OCI-M1 (cell line): ENCODE data around the gene MSL3.

Experiments used
- DNase-seq: peaks from one replicate; lab custom pipeline; 2025; lab: John Stamatoyannopoulos, UW

The MSL3 gene

DNA sequence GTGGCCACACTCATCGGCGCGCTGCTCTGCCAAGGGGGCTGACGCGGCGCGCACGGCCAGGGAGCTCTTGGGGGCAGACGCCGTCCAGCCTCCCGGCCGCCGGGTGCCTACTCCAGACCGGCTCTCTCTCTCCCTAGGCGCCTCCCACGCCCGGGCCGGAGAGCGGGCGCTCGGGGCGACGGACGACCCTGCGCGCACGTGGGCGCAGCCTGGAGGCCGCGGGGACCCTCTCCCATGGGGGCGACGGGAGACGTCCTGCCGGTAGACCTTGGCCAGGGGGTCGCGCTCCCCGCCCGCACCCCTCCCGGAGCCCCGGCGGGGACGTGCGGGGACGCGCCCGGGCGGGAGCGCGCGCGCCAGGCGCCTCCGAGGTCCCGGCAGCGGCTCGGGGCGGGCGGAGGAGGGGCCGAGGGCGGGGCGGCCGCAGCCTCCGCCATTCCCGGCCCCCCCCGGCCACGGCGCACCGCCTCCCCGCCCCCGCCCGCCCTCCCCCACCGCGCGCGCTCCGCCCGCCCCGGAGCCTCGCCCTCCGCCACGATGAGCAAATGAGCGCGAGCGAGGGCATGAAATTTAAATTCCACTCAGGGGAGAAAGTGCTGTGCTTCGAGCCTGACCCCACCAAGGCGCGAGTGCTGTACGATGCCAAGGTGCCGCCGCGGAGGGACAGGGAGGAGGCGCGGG is at the start of gene MSL3:
TSS of gene MSL3 (plus strand) at position 519 of the 681 bp plus-strand sequence. CDS start at position 546, 27 bp downstream.
- DNase-seq = peak; percentile 53

- DNase-seq = no peak
Observed at GRCh38 chrX:11722304-11722703, 35.7 kb upstream of the MSL3 start.

GRCh38 chrX:11724122-11725017 is 33.7 kb upstream of the MSL3 start:
- DNase-seq = peak; percentile 46

- DNase-seq = no peak
Observed at GRCh38 chrX:11725631-11726442, 32.2 kb upstream of the MSL3 start.

GRCh38 chrX:11728556-11728955 is 29.5 kb upstream of the MSL3 start:
- DNase-seq = peak; percentile 0

DNA sequence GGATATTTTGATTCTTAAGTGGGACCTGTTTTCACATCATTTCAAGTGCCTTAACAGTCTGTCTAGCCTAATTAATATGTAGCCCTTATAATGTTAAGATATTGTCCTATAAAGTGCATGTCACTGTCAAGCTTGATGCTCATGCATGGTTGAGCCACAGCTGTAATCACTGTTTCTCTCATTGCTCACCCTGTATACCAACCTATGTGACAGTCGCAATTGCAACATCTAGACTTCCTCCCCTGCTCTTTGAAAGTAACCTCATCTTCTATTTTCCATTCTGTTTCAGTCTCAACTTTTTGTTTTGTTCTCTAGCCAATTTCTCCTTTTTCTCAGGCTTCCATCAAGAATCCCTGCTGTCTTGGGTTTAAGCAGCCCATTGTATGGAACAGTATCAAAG is 24.4 kb upstream of the MSL3 start:
- DNase-seq = no peak

- DNase-seq = no peak
Observed at GRCh38 chrX:11739776-11740175, 18.3 kb upstream of the MSL3 start.

DNA sequence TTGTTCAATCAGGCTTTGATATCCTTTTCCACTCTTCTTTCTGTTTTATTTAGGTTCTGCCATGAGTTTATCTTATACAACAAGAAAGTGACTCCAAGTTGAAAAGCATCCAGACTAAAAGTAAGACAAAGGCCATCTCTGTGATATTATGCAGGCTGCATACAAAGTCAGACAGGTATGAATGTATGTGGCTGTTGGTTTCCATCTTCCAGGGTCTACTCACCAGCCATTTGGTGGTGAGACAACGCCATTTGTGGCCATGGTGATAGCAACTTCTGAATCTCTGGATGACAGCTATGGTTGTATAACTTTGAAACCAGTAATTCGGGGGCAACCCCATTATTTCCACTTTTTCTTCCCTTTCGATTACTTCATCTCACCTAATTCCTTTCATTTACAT is 17.2 kb upstream of the MSL3 start:
- no peak for DNase-seq

DNA sequence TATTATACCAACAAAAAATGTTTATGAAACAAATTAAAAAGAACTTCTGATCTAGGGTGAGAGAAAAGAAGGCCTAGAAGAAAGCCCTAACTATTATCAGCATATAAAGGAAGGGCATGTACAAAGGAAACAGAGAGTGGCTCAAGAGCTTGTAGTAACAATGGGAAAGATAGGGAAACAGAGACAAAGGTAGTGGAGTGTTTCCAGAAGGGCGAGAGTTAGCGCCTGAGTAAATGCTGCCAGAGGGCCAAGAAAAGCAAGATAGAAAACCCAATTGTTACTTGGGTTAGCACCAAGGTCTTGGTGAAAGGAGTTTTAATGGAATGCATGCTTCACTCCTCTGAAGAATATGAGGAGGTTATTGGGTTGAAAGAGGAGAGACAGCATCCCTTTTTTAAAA is 16.5 kb upstream of the MSL3 start:
- DNase-seq = no peak

GRCh38 chrX:11745881-11746280 is 12.2 kb upstream of the MSL3 start:
- DNase-seq = no peak

DNA sequence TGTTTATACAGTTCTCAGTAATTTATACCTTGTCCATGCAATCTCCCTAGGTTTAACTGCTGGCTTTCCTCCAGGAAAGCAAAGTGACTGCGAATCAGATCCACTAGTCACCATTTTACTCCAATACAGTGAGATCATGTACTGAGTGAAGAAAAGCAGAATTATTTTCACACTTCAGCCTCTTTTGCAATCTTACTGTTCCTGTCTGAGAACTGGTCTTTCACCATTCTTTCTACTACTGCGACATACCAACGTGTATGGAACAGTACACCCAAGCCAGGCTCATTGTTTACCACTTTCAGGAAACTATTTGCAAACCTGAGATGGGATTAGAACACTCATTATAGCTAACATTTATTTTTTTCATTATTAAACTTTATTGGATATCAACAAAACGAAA is 8.0 kb upstream of the MSL3 start:
- DNase-seq = no peak

DNA sequence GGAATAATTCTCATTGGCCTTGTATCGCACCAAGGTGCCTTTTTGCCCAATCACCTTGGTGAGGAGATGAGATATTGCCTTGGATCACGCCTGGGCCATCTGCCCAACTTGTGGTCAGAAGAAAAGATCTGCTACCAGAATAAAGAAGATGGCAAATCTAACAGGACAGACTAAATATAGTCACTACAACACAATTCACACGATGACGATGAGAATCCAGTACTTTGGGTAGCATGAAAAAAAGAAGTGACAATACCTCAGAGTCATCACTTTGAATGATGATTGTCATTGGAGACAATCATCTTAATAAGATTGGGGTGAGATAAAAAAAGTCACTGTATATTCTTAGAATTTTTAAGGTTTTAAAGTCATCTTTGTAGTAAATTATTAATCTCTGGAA is 7.3 kb upstream of the MSL3 start:
- no peak for DNase-seq

DNA sequence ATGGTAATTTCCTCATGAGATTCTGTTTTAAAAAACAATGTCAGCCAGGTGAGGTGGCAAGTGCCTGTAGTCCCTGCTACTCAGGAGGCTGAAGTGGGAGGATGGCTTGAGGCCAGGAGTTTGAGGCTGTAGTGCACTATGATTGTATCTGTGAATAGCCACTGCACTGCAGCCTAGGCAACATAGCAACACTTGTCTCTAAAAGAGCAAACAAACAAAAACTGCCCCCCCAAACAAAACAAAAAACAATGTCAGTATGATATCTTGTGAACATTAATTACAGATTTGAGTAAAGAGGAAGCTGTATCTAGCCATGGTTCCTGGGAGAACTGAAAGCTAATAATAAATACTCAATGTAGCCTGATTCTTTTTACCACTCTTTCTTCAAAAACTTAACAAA is 6.8 kb upstream of the MSL3 start:
- DNase-seq = no peak

DNA sequence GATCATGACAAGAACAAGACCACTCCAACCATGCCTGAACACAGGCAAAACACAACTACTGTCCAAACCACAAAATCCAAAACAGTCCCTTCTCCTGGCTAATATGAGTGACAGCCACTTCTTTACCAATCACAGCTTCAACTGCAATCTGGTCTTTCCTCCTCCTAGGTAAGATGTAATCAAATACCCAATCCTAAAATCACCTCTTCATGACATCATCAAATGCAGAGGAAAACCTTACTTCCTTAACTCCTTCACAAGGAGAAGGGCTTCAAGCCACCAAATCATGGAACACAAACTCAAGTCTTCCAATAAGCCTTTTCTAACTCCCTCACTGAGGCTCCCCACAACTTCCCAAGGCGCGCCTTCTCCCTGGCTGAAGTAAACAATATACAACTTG is 4.4 kb upstream of the MSL3 start:
- no peak for DNase-seq

DNA sequence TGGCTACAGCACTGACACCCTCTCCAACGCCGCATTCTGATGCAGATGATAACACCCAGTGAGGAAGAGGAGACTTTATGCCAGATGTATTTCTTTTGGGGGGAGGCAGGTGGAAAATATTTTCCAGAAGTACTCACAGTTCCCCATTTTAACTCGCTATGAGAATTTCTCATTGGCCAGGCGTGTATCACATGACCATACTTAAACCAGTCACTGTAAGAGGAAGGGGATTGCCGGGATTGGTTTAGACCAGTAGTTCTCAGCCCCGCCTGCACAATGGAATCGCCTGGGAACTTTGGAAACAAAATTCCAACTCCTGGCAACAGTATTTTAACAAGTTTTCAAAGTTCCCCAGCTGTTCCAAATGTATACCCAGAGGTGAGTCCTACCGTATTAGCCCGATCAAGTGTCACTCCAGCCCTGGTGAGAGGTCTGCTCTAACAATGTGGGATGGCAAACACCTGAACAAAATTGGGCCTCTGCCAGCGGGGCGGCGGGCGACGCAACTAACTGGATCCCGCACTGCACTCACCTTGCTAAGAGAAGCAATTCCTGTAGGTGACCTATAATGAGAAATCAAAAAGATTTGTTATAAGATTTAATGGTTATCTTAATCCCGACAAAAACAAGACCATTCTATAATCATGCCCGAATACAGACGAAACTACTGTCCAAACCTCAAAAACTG is 2.9 kb upstream of the MSL3 start:
- DNase-seq = no peak

- DNase-seq = no peak
Observed at GRCh38 chrX:11755724-11756123, 2.3 kb upstream of the MSL3 start.

GRCh38 chrX:11756354-11757318 is 1.4 kb upstream of the MSL3 start:
- DNase-seq = peak; percentile 39

GRCh38 chrX:11757397-11757718 is 679 bp upstream of the MSL3 start:
- DNase-seq = no peak

GRCh38 chrX:11758400-11759171 is 549 bp downstream of the MSL3 start:
- DNase-seq = peak; percentile 86

- DNase-seq = no peak
Observed at GRCh38 chrX:11759172-11759460, 1.1 kb downstream of the MSL3 start.
